8988T (cell line): ENCODE measurements around the gene OCEL1.
"Not testable (repeated sequence)": the region's sequence is repeated elsewhere in the genome, so short reads cannot be mapped to it uniquely, and the experiment has no call there.

Source experiments
- DNase-seq: peaks from one replicate; pipeline ENCODE4 v3.0.0; 2011

The OCEL1 gene, protein sequence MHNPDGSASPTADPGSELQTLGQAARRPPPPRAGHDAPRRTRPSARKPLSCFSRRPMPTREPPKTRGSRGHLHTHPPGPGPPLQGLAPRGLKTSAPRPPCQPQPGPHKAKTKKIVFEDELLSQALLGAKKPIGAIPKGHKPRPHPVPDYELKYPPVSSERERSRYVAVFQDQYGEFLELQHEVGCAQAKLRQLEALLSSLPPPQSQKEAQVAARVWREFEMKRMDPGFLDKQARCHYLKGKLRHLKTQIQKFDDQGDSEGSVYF

DNA sequence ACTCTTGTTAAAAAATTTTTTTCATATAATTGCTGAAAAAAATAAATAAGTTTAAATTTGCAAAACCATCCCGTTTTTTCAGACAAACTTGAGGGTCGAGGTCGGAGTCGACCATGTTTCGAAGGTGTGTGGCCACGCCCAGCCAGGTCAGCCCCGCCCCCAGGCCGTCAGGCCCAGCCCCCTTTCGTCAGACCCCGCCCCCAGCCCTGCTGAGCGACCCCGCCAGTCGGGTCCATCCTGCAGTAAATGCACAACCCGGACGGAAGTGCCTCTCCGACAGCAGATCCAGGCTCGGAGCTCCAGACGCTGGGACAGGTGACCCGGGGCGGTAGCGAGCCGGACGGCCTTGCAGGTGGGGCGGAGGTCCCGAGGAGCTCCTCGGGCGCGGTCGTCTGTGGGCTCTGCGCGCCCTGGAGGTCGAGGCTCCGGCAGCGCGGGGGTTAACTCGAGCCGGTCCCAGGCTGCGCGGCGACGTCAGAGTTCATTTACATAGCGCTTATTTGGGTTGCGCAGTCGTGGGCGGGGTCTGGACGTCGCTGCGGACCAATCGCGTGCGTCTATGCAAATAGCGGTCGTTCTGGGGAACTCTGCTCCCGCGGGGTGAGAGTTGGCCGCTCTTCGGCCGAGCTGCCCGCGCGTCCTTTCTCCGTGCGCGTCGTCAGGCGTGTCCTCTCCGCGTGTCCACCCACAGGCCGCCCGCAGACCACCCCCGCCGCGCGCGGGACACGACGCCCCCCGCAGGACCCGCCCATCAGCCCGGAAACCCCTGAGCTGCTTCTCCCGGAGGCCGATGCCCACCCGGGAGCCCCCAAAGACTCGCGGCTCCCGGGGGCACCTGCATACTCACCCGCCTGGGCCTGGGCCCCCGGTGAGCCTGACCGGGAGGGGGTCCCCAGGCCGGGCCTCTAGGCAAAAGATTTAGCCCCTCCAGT lies at the start of gene OCEL1:
TSS of gene OCEL1 (plus strand) at position 225 of the 932 bp plus-strand sequence. CDS start at position 247, 22 bp downstream.
- peak; percentile 75 for DNase-seq

DNA sequence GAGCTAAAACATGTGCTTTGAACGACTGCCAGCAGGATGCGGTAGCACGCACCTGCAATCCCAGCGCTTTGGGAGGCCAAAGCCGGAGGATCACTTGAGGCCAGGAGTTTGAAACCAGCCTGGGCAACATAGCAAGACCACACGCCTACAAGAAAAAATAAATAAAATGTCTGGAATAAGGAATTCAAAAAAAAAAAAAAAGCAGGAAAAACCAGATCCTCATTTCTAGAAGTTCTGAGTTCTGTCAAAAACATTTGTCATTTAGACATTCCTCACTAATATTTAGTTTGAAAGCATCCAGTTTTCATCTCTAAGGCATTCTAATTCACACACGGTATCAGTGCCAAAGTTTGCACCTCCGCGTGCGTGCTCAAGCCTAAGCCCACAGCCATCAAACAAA lies 47.7 kb upstream of the OCEL1 start:
- no peak for DNase-seq

DNA sequence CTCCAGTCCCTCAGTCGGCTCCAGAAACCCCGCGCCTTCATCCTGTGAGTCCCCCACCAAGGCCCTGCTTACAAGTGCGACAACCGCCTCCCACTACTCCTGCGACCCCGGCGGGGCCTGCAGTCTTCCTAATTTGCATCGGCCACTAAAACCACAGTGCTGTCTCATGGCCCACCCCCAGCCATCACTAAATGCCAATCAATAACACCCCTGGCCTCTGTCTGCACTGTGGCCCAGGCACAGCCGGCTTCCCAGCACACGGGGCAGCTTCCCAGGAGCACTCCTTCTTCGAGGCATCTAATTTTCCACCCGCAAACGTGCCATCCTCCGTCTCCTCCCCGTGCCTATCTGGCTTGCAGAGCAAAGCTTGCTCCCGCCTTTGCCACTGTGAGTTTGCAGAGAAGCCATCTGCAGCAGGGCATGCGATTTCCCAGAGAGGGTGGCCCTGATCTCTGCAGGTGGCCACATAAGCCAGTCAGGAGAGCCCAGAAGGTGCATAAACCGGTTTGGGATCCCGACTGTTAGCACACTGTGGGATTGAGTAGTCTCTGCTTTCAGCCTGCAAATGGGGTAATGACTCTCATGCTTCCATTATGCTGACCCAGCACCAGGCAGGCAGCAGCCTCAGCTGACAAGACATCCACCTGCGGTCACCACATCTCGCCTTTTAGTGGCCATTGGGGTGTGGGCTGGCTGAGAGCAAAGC lies 44.9 kb upstream of the OCEL1 start:
- no peak for DNase-seq

DNA sequence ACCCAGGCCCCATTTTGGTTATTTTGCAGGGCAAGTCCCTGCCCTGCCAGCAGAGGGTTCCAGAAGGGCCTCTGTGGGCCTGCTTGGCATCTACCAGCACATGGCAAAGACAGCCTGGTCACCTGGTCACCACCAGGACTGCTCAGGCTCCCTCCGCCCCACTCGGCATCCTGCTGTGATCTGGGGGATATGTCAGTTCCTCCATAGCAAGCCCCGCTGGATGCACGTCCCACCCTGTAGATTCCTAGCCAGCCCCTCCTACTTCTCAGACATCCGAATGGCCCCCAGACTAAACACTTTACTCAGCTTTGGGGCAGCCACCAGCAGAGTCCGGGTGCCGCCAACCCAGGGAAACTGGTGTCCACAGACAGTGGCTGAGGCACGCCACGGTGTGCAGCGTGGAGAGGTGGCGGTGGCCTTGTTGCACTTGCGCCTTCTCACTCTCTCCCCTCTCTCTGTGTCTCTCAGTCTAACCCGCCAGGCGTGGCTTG lies 42.7 kb upstream of the OCEL1 start:
- DNase-seq: no peak

DNA sequence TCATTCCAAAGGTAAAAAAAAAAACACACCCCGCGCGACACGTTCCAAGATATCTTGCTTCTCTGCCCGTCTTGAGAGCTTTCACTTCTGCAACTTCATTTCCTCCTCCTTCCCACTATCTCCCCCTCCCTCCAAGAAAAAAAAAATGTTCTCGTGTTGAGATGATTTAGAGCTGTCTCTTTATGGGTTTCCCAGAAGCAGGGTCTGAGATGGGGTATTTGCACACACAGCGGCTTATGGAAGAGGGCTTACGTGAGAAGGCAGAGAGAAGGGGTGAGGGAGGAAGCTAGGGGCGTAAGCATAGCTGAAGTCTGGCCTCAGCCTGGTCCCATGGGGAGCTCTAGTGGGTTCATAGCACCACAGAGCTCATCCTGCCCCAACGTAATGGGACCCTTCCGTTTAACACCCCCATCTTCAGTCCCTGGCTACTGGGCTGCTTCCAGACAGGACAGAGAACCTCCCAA lies 42.1 kb upstream of the OCEL1 start:
- no peak for DNase-seq

DNA sequence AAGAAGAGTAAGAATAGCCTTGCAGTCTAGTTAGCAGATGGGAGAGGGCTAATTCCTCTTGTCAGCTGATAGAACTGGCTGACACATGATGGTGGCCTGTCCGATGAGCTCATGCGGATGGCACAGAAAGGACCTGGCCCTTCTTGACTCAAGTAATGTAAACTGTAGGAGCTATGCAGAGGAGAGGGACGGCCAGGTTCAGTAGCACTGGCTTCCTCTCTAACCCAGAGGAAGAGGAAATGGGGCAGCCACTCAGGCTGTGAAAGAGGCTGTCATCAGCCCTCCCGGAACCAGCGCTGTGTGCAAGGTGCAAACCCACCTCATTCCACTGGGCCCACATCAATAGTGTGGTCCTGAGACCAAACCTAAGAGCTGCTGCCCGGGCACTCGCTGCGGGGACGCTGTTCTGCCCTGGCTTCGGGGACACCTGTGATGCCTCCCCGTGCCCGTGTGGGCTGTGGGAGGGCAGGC lies 41.6 kb upstream of the OCEL1 start:
- DNase-seq: no peak

DNA sequence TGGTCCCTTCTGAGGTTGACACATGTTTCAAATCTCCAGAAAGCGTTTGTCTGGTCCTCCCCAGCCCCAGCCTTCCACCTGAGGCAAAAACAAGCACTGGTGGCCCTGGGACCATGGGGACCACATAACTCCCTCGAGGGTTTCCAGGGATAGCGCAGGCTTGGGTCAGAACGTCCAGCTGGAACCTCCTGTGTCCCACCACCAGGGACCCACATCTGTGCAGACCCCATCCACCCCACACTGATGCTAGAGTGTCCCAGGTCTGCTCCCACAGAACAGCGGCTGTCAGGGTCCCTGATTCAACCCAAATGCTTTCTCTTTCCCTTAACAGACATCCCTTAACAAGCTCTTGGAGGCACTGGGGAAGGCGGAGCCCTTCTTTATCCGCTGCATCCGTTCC lies 40.4 kb upstream of the OCEL1 start:
- no peak for DNase-seq

DNA sequence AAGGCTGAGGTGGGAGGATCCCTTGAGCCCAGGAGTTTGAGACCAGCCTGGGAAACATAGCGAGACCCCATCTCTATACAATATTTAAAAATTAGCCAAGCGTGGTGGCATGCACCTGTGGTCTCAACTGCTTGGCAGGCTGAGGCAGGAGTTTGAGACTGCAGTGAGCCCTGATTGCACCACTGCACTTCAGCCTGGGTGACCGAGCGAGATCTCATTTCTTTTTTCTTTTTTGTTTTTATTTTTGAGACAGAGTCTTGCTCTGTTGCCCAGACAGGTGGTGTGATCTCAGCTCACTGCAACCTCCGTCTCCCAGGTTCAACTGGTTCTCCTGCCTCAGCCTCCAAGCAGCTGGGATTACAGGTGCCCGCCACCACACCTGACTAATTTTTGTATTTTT lies 34.3 kb upstream of the OCEL1 start:
- not testable (repeated sequence) for DNase-seq

DNA sequence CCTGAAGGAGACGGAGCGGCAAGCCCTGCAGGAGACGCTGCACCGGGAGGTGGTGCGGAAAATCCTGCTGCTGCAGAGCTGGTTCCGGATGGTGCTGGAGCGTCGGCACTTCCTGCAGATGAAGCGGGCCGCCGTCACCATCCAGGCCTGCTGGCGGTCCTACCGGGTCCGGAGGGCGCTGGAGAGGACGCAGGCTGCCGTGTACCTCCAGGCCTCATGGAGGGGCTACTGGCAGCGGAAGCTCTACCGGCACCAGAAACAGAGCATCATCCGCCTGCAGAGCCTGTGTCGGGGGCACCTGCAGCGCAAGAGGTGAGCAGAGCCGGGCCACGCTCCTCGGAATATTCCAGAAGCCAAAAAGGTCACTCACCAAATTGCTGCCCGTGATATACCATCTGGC lies 33.3 kb upstream of the OCEL1 start:
- no peak for DNase-seq

DNA sequence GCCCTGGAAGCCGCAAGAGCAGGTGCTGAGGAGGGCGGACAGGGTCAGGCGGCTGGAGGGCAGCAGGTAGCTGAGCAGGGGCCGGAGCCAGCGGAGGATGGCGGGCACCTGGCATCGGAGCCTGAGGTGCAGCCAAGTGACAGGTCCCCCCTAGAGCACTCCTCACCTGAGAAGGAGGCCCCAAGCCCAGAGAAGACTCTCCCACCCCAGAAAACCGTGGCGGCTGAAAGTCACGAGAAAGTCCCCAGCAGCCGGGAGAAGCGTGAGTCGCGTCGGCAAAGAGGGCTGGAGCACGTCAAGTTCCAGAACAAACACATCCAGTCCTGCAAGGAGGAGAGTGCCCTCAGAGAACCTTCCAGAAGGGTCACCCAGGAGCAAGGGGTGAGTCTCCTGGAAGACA lies 31.4 kb upstream of the OCEL1 start:
- DNase-seq: no peak

DNA sequence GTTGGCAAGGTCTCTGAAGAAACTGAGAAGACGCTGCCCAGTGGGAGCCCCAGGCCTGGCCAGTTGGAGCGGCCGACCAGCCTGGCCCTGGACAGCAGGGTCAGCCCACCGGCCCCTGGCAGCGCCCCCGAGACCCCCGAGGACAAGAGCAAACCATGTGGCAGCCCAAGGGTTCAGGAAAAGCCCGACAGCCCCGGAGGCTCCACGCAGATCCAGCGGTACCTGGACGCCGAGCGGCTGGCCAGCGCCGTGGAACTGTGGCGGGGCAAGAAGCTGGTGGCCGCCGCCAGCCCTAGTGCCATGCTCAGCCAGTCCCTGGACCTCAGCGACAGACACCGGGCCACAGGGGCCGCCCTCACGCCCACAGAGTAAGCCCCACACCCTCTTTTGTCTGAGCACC lies 30.9 kb upstream of the OCEL1 start:
- DNase-seq: no peak

DNA sequence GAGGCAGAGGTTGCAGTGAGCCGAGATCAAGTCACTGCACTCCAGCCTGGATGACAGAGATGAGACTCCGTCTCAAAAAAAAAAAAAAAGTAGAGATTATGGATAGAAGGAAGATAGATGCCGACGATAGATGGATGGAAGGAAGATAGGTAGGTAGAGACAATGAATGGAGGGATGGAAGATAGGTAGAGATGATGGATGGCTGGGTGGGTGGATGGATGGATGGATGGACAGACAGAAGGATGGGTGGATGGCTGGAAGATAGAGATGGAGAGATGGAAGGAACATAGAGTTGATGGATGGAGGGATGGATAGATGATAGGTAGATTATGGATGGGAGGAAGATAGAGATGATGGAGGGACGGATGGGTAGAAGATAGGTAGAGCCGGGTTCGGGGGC lies 29.4 kb upstream of the OCEL1 start:
- DNase-seq: no peak

DNA sequence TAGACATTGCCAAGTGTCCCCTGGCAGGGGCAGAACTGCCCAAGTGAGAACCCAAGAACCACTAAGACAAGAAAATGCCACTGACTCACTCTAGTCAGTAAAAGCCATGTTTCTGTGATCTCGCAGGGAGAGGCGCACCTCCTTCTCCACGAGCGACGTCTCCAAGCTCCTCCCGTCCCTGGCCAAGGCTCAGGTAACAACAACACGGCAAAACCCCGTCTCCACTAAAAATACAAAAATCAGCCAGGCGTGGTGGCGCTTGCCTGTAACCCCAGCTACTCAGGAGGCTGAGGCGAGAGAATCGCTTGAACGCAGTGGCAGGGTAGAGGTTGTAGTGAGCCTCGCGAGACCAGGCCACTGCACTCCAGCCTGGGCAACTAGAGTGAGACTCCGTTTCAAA lies 28.4 kb upstream of the OCEL1 start:
- DNase-seq: no peak

DNA sequence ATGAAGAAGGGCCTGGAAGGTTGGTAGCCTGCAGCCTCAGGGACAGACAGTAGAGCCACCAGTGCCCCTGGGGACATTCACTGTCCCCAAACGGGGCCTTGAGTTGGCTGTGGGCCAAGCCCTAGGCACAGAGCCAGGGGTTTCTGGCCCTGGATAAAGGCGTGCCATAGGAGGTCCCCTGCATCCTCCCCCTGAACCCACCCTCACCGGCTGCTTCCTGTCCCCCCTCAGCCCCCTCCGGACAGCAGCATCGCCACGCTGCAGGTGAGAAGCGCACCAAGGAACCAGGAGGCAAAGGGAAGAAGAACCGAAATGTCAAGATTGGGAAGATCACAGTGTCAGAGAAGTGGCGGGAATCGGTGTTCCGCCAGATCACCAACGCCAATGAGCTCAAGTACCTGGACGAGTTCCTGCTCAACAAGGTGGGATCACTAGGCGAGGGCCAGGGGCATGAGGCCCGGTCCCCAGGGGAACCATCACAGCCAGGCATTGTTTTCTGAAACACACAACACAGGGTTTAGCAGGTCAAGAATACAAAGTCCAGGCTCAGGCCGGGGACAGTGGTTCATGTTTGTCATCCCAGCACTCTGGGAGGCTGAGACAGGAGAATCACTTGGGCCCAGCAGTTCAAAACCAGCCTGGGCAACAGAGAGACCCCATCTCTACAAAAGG lies 25.5 kb upstream of the OCEL1 start:
- no peak for DNase-seq

DNA sequence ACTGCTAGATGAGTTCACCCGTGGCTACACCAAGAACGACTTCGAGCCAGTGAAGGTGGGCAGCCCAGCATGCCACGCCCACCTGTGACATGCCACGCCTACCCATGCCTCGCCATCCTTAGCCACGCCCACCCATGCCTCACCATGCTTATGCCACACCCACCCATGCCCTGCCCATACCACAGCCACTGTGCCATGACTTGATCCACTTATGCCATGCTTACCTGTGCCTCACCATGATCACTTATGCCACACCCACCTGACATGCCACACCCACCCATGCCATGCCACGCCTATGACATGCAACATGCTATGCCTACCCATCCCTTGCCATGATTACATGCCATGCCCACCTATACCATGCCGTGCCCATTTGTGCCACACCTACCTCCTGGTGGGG lies 23.8 kb upstream of the OCEL1 start:
- peak; percentile 87 for DNase-seq

DNA sequence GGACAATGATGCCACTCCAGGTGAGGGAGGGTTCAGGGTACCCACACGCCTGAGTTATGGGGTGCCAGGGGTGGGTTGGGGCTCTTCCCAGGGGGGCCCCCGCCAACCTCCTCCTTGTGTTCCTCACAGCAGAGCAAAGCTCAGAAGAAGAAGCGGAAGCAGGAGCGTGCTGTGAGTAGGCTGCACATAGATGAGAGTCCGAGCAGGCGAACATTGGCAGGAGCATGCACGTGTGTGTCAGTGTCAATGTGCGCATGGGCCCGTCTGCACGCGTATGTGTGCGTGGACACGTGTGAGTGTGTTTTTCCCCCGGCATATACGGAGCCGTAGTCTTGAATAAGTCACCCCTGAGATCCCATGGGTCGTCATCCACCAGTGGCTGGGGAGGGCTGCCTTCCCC lies 23.3 kb upstream of the OCEL1 start:
- no peak for DNase-seq

DNA sequence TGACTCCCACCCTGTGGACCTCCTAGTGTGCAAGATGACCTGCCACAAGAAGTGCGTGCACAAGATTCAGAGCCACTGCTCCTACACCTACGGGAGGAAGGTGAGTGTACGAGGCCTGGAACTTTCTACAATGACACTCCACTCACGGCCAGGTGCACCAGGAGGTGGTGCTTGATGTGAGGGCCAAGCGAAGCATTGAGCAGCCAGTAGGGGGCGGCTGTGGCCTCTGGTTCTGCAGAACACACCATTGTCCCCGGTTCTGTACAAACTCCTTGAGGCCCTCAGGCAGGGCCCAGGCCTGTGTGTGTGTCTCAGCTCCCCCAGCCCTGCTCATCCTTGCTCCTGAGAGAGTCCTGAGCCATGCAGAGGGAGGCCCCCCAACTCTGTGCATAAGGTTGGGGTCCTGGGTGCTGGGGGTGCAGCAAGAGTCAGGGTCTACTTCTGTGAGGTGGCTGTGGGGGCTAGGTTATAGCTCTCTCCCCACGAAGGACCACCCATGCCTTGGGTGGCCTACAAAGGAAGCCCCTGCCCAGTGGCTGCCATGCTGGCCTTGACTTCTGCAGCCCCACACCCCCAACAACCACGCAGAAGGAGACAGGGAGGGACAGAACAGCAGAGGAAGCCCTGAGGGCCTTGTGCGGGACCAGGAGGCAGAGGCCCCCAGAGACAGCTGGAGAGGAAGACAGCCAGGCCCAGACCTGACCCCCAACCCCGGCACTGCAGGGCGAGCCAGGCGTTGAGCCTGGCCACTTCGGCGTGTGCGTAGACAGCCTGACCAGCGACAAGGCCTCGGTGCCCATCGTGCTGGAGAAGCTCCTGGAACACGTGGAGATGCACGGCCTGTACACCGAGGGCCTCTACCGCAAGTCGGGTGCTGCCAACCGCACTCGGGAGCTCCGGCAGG lies 20.5 kb upstream of the OCEL1 start:
- DNase-seq: peak; percentile 90

DNA sequence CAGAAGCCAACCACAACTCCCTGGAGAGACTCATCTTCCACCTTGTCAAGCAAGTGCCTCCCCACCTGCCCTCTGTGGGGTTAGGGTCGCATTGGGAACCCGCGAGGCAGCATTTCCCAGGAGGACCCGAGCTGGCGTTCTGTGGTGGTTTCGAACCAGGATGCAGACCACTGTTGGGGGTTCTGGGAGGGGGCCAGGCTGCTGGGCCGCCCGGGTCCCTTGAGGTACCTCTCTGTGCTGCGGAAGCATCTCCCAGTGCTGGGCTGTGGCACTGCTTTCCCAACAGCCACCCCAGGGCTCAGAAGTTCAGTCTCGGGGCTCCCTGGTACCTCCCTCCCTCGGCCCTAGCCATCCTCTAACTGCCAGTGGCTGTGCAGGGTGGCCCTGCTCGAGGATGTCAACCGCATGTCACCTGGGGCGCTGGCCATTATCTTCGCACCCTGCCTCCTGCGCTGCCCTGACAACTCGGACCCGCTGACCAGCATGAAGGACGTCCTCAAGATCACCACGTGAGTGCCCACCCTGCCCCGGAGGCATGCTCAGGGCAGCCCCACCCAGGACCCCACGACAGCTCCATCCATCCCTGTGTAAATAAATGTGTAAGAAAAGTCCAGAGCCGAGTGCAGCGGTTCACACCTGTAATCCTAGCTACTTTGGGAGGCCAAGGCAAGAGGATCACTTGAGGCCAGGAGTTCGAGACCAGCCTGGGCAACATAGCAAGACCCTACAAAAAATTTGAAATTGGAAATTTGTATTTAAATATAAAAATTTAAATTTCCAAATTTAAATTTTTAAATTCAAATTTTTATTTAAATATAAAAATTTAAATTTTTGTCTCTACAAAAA lies 19.1 kb upstream of the OCEL1 start:
- DNase-seq: no peak

DNA sequence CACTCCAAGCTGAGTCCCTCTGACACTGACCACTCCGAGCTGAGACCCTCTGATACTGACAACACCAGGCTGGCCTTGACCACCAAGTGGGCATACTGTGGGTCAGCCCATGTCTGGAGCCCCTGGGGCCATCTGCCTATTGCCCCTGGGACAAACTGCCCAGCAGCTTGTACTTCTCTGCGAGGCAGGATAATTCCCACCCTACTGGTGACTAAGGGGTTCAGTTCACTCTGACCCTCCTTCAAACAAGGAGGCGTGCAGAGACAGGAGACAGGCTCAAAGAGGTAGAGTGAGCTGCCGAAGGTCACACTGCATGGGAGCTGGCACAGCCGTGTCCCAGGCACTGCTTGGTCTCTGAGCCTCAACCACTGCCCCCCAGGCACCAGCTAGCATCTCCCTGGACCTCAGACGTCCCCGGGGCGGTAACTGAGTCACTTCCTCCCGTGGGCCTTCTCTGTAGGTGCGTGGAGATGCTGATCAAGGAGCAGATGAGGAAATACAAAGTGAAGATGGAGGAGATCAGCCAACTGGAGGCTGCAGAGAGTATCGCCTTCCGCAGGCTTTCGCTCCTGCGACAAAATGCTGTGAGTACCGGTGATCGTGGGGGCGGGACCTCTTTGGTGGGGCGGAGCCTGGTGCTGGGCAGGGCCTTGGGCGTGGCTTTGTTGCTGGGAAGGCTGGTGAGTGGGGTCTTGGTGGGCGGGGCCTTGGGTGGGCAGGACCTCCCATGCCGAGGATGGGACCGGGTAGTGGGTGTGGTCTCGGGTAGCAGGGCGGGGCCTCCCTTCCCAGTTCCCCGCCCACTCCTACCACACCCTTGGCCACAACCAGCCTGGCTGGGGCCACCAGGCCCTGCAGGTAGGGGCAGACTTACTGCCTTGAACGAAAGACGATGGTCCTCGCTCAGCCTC lies 16.6 kb upstream of the OCEL1 start:
- peak; percentile 91 for DNase-seq
